ENCODE measurements around the gene SPRN. TPM values are rescaled to one million over a fixed set of nuclear protein-coding genes. Genes with fewer than 3 reads are reported as not detected.

SPRN gene
- total and polyA plus RNA-seq, 2 donors from 2014 or later = not detected

DNA sequence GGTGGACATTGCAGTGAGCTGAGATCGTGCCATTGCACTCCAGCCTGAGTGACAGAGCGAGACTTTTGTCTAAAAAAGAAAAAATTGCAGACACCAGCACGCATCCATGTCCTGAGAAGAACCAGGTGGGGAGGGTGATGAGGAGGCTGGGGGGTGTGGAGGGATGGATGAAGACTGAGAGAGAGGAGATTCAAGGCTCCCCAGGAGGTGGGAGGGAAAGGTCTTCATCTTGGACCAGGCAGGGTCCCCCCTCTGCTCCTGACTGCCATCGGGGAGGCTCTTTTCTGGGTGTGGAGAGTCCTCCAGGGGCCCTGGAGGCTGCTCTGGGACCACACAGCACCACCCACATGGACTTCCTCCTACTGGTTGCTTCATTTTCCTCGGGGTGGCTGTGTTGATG lies 30.8 kb upstream of the SPRN start:
- H3K9me3 ChIP-seq (ENCODE audit: control insufficient read depth in 2 of 3, insufficient read depth in 1 of 3, low read length in 3 of 3) = no peaks in the 10 kb centered on the region
- intact Hi-C loops (cut with DNase I) = no loop called here
- H3K27ac ChIP-seq (ENCODE audit: low read depth in 2 of 2, low read length in 2 of 2) = no peak overlapping the region
- H3K9ac ChIP-seq (ENCODE audit: low read length in 3 of 3) = no peak overlapping the region
- DNase-seq (peak in 1 of 5 donors; percentile 35), FAIRE-seq (no peak)
- H3K36me3 ChIP-seq (ENCODE audit: control insufficient read depth in 2 of 3, insufficient read depth in 3 of 3, low read length in 3 of 3) = no peaks in the 10 kb centered on the region
- TF ChIP-seq, protein P1, sequence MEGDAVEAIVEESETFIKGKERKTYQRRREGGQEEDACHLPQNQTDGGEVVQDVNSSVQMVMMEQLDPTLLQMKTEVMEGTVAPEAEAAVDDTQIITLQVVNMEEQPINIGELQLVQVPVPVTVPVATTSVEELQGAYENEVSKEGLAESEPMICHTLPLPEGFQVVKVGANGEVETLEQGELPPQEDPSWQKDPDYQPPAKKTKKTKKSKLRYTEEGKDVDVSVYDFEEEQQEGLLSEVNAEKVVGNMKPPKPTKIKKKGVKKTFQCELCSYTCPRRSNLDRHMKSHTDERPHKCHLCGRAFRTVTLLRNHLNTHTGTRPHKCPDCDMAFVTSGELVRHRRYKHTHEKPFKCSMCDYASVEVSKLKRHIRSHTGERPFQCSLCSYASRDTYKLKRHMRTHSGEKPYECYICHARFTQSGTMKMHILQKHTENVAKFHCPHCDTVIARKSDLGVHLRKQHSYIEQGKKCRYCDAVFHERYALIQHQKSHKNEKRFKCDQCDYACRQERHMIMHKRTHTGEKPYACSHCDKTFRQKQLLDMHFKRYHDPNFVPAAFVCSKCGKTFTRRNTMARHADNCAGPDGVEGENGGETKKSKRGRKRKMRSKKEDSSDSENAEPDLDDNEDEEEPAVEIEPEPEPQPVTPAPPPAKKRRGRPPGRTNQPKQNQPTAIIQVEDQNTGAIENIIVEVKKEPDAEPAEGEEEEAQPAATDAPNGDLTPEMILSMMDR (IDR thresholded peaks at IDR 0.05; ENCODE audit: borderline replicate concordance, extremely low read depth, insufficient read depth) = no peak
- H3K27me3 ChIP-seq (ENCODE audit: control insufficient read depth, insufficient read depth, low read length) = no peaks in the 10 kb centered on the region
- H3K4me1 ChIP-seq (ENCODE audit: control insufficient read depth in 2 of 3, insufficient read depth in 2 of 3, low read depth in 1 of 3, low read length in 3 of 3) = no peaks in the 10 kb centered on the region
- H3K4me3 ChIP-seq (ENCODE audit: low read length in 3 of 3) = no peak overlapping the region

DNA sequence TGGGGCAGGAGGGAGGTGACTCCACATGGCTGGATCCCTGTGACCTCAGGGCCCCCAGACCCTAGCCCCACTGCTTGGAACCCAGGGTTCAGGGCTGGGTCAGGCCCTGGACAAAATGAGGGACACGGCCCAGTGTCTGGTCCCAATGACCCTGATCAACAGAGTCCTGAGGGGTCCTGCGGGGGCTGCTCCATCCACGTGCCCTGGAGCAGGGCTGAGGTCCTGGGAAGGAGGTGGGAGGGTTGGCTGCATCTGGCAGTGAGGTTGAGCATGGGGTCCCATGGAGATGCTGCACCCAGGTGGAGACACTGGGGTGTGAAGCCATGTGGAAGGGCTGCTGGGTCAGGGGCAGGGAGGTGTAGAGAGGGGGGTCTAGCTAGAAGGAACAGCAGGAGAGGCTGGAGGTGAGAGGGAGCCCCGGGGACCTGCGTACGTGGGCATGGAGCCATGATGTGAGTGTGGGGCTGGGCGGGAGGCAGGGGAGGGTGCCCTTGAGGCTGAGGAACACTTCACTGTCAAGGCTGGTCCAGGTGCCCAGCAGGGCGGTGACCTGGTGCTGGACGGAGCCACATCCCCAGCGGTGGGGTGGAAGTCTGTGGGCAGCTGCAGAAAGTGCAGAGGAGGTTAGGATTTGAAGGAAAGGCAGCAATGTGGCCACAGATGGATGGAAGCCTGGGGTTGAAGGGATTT lies 29.9 kb upstream of the SPRN start:
- TF ChIP-seq, protein P1 (IDR thresholded peaks at IDR 0.05; ENCODE audit: borderline replicate concordance, extremely low read depth, insufficient read depth) = no peak
- no peak overlapping the region for H3K27ac ChIP-seq (ENCODE audit: low read depth in 2 of 2, low read length in 2 of 2)
- no peaks in the 10 kb centered on the region for H3K27me3 ChIP-seq (ENCODE audit: control insufficient read depth, insufficient read depth, low read length)
- no peaks in the 10 kb centered on the region for H3K4me1 ChIP-seq (ENCODE audit: control insufficient read depth in 2 of 3, insufficient read depth in 2 of 3, low read depth in 1 of 3, low read length in 3 of 3)
- no peak overlapping the region for H3K9ac ChIP-seq (ENCODE audit: low read length in 3 of 3)
- H3K9me3 ChIP-seq (ENCODE audit: control insufficient read depth in 2 of 3, insufficient read depth in 1 of 3, low read length in 3 of 3) = no peaks in the 10 kb centered on the region
- H3K36me3 ChIP-seq (ENCODE audit: control insufficient read depth in 2 of 3, insufficient read depth in 3 of 3, low read length in 3 of 3) = no peaks in the 10 kb centered on the region
- no peak overlapping the region for H3K4me3 ChIP-seq (ENCODE audit: low read length in 3 of 3)
- peak in 1 of 5 donors; percentile 46 for DNase-seq
- FAIRE-seq = no peak
- intact Hi-C loops (cut with DNase I) = no loop called here

DNA sequence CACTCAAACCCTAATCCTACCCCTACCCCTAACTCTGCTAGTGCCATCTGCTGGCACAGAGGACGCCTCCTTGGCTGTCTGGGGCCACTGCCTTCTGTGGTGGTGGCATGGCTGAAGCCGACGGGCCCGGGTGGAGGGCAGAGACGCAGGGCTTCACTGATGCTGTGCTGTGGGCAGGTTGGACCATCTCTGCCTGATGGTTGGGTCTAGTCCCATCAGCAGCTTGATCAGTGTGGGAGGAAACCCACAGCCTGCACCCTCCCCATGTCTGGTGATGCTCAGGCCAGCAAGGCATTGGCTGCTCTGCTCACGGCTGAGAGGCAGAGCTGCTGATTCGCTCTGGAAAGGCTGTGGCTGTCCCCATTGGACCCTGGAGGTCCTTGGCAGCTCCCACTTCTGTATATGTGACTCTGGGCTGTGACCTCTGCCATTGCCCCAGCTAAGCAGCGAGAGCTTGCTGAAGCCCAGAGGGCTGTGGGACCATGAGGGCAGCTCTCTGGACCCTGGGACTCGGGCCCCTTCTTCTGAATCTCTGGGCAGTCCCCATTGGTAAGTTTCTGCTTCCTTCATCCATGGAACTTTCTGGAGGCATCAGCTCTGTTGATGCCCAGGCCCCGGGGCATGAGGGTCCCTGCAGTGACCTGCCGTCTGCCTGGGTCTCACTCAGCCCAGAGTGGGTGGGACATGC lies 29.2 kb upstream of the SPRN start, which contains the start of gene SCART1:
Gene SCART1 (plus strand): TSS at position 430 of the 688 bp plus-strand sequence. CDS start 53 bp downstream, at position 483.
- H3K27me3 ChIP-seq (ENCODE audit: control insufficient read depth, insufficient read depth, low read length) = no peaks in the 10 kb centered on the region
- no peak within 1 kb of the TSS for H3K9ac ChIP-seq (ENCODE audit: low read length in 3 of 3)
- peak in 1 of 5 donors; percentile 56 for DNase-seq
- H3K4me1 ChIP-seq (ENCODE audit: control insufficient read depth in 2 of 3, insufficient read depth in 2 of 3, low read depth in 1 of 3, low read length in 3 of 3) = no peaks in the 10 kb centered on the region
- no peak for FAIRE-seq
- no peaks in the 10 kb centered on the region for H3K36me3 ChIP-seq (ENCODE audit: control insufficient read depth in 2 of 3, insufficient read depth in 3 of 3, low read length in 3 of 3)
- H3K4me3 ChIP-seq (ENCODE audit: low read length in 3 of 3) = no peak within 1 kb of the TSS
- TF ChIP-seq, protein P1 (IDR thresholded peaks at IDR 0.05; ENCODE audit: borderline replicate concordance, extremely low read depth, insufficient read depth) = no peak
- no peak within 1 kb of the TSS for H3K27ac ChIP-seq (ENCODE audit: low read depth in 2 of 2, low read length in 2 of 2)
- intact Hi-C loops (cut with DNase I) = no loop called here
- peaks cover 0 to 4% (median 3%) of the 10 kb centered on the region in 3 donors for H3K9me3 ChIP-seq (ENCODE audit: control insufficient read depth in 2 of 3, insufficient read depth in 1 of 3, low read length in 3 of 3)
